Measurements from ENCODE around the gene DHX40.
"Not testable (repeated sequence)": the region's sequence is repeated elsewhere in the genome, so short reads cannot be mapped to it uniquely, and the experiment has no call there.

Gene DHX40

GRCh38 chr17:59565171-59565958, at the start of gene DHX40:
TSS of gene DHX40 (plus strand) at chr17:59565610. CDS start at chr17:59565672, 62 bp downstream.
- DNase-seq (peak; percentile 97), ATAC-seq (peak; percentile 91)
- Mint-ChIP-seq H3K27me3 (no peaks in the 10 kb centered on the region), H3K9me3 (no peaks in the 10 kb centered on the region), H3K27ac (peak within 1 kb of the TSS; percentile 99), H3K4me3 (peak within 1 kb of the TSS; percentile 100), H3K36me3 (ENCODE audit: low read depth) (peaks cover 7% of the 10 kb centered on the region), H3K4me1 (peaks cover 22% of the 10 kb centered on the region)

- Mint-ChIP-seq H3K4me1 (peaks cover 2% of the 10 kb centered on the region), H3K36me3 (ENCODE audit: low read depth) (no peaks in the 10 kb centered on the region), H3K4me3 (no peak overlapping the region), H3K27me3 (peaks cover 10% of the 10 kb centered on the region), H3K27ac (no peak overlapping the region), H3K9me3 (no peaks in the 10 kb centered on the region)
- no peak for ATAC-seq
- DNase-seq: no peak
These were observed 49.0 kb upstream of the DHX40 start for GRCh38 chr17:59516451-59516850.

GRCh38 chr17:59519132-59519531, 46.3 kb upstream of the DHX40 start:
- DNase-seq (no peak), ATAC-seq (no peak)
- H3K27me3 Mint-ChIP-seq: peaks cover 11% of the 10 kb centered on the region
- H3K27ac Mint-ChIP-seq: no peak overlapping the region
- H3K4me1 Mint-ChIP-seq: peaks cover 2% of the 10 kb centered on the region
- no peaks in the 10 kb centered on the region for H3K9me3 Mint-ChIP-seq
- H3K4me3 Mint-ChIP-seq: no peak overlapping the region
- H3K36me3 Mint-ChIP-seq (ENCODE audit: low read depth): no peaks in the 10 kb centered on the region

- H3K9me3 Mint-ChIP-seq: no peaks in the 10 kb centered on the region
- H3K27me3 Mint-ChIP-seq: peaks cover 11% of the 10 kb centered on the region
- H3K4me3 Mint-ChIP-seq: no peak overlapping the region
- no peaks in the 10 kb centered on the region for H3K36me3 Mint-ChIP-seq (ENCODE audit: low read depth)
- H3K4me1 Mint-ChIP-seq: peaks cover 2% of the 10 kb centered on the region
- ATAC-seq (no peak), DNase-seq (no peak)
- H3K27ac Mint-ChIP-seq: no peak overlapping the region
These were observed 45.2 kb upstream of the DHX40 start for GRCh38 chr17:59520251-59520650.

- H3K4me3 Mint-ChIP-seq: no peak overlapping the region
- H3K27ac Mint-ChIP-seq: no peak overlapping the region
- peaks cover 2% of the 10 kb centered on the region for H3K4me1 Mint-ChIP-seq
- DNase-seq (peak; percentile 74), ATAC-seq (peak; percentile 54)
- peaks cover 11% of the 10 kb centered on the region for H3K27me3 Mint-ChIP-seq
- H3K36me3 Mint-ChIP-seq (ENCODE audit: low read depth): no peaks in the 10 kb centered on the region
- no peaks in the 10 kb centered on the region for H3K9me3 Mint-ChIP-seq
These were observed 43.8 kb upstream of the DHX40 start for GRCh38 chr17:59521465-59522126.

- H3K4me1 Mint-ChIP-seq; H3K9me3 Mint-ChIP-seq; H3K27ac Mint-ChIP-seq; ATAC-seq; H3K36me3 Mint-ChIP-seq (ENCODE audit: low read depth); DNase-seq; H3K4me3 Mint-ChIP-seq: not testable (repeated sequence)
- peaks cover 10% of the 10 kb centered on the region for H3K27me3 Mint-ChIP-seq
These were observed 40.5 kb upstream of the DHX40 start for GRCh38 chr17:59524930-59525329.

- H3K27me3 Mint-ChIP-seq: peaks cover 6% of the 10 kb centered on the region
- DNase-seq (no peak), ATAC-seq (no peak)
- no peaks in the 10 kb centered on the region for H3K9me3 Mint-ChIP-seq
- H3K4me1 Mint-ChIP-seq: peaks cover 2% of the 10 kb centered on the region
- H3K4me3 Mint-ChIP-seq: no peak overlapping the region
- no peaks in the 10 kb centered on the region for H3K36me3 Mint-ChIP-seq (ENCODE audit: low read depth)
- no peak overlapping the region for H3K27ac Mint-ChIP-seq
These were observed 39.7 kb upstream of the DHX40 start for GRCh38 chr17:59525668-59526067.

GRCh38 chr17:59526451-59526850, 39.0 kb upstream of the DHX40 start:
- Mint-ChIP-seq H3K9me3 (no peaks in the 10 kb centered on the region), H3K27me3 (peaks cover 4% of the 10 kb centered on the region), H3K36me3 (ENCODE audit: low read depth) (no peaks in the 10 kb centered on the region), H3K4me1 (no peaks in the 10 kb centered on the region), H3K4me3 (no peak overlapping the region), H3K27ac (no peak overlapping the region)
- no peak for ATAC-seq
- DNase-seq: no peak

GRCh38 chr17:59527325-59527917, 38.0 kb upstream of the DHX40 start:
- Mint-ChIP-seq H3K9me3 (no peaks in the 10 kb centered on the region), H3K27me3 (peaks cover 3% of the 10 kb centered on the region), H3K4me3 (no peak overlapping the region), H3K27ac (no peak overlapping the region), H3K4me1 (no peaks in the 10 kb centered on the region), H3K36me3 (ENCODE audit: low read depth) (no peaks in the 10 kb centered on the region)
- no peak for ATAC-seq
- no peak for DNase-seq

- H3K27me3 Mint-ChIP-seq: peaks cover 3% of the 10 kb centered on the region
- H3K4me3 Mint-ChIP-seq: no peak overlapping the region
- H3K36me3 Mint-ChIP-seq (ENCODE audit: low read depth): no peaks in the 10 kb centered on the region
- ATAC-seq (no peak), DNase-seq (no peak)
- no peak overlapping the region for H3K27ac Mint-ChIP-seq
- H3K4me1 Mint-ChIP-seq: no peaks in the 10 kb centered on the region
- H3K9me3 Mint-ChIP-seq: no peaks in the 10 kb centered on the region
These were observed 37.5 kb upstream of the DHX40 start for GRCh38 chr17:59527931-59528330.

GRCh38 chr17:59530531-59530930, 34.9 kb upstream of the DHX40 start:
- peaks cover 3% of the 10 kb centered on the region for H3K27me3 Mint-ChIP-seq
- no peaks in the 10 kb centered on the region for H3K9me3 Mint-ChIP-seq
- ATAC-seq: no peak

GRCh38 chr17:59533694-59534093, 31.7 kb upstream of the DHX40 start:
- no peaks in the 10 kb centered on the region for H3K36me3 Mint-ChIP-seq (ENCODE audit: low read depth)
- H3K4me1 Mint-ChIP-seq: no peaks in the 10 kb centered on the region
- H3K4me3 Mint-ChIP-seq: no peak overlapping the region
- ATAC-seq: no peak
- DNase-seq: no peak
- no peak overlapping the region for H3K27ac Mint-ChIP-seq
- no peaks in the 10 kb centered on the region for H3K9me3 Mint-ChIP-seq
- peaks cover 9% of the 10 kb centered on the region for H3K27me3 Mint-ChIP-seq

More at GRCh38 chr17:59530531-59530930, 34.9 kb upstream of the DHX40 start:
- H3K27ac Mint-ChIP-seq: no peak overlapping the region
- DNase-seq: no peak
- H3K4me3 Mint-ChIP-seq: no peak overlapping the region
- no peaks in the 10 kb centered on the region for H3K4me1 Mint-ChIP-seq
- H3K36me3 Mint-ChIP-seq (ENCODE audit: low read depth): no peaks in the 10 kb centered on the region

GRCh38 chr17:59534583-59534982, 30.8 kb upstream of the DHX40 start:
- Mint-ChIP-seq H3K4me3 (no peak overlapping the region), H3K27me3 (peaks cover 14% of the 10 kb centered on the region), H3K9me3 (no peaks in the 10 kb centered on the region), H3K4me1 (no peaks in the 10 kb centered on the region), H3K27ac (no peak overlapping the region), H3K36me3 (ENCODE audit: low read depth) (no peaks in the 10 kb centered on the region)
- ATAC-seq (no peak), DNase-seq (no peak)

- DNase-seq (no peak), ATAC-seq (no peak)
- Mint-ChIP-seq H3K27me3 (peaks cover 17% of the 10 kb centered on the region), H3K4me3 (no peak overlapping the region), H3K36me3 (ENCODE audit: low read depth) (no peaks in the 10 kb centered on the region), H3K9me3 (no peaks in the 10 kb centered on the region), H3K4me1 (no peaks in the 10 kb centered on the region), H3K27ac (no peak overlapping the region)
These were observed 27.1 kb upstream of the DHX40 start for GRCh38 chr17:59538195-59538909.

All from activated naive CD8-positive, alpha-beta T cell treated with anti-CD3 and anti-CD28 coated beads, Interleukin-2, amount 50 U/mL, for 24 hours (primary cell).